Measurements from ENCODE around the gene C2orf76.

Gene C2orf76

DNA sequence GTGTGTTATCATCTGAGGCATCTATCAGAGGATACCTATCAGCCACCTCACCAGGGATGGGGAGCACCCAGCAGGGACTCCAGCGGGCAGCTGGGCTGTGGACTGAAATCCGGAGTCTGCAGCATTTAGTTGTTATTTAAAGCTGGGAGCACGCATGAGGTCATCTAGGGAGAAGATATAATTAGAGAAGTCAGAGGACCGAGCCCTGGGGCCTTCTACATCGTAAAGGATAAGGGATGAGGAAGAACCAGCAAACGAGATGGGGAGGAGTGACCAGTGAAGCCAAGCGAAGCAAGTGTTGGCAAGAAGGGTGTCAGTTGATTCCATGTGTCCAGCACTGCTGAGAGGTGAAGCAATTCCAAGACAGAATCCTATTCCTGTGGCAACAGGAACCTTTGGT is 72.7 kb downstream of the C2orf76 start:
- H3K4me1 ChIP-seq (ENCODE audit: control insufficient read depth, insufficient read depth, low read length, poor library complexity, severe bottlenecking): no peaks in the 10 kb centered on the region
- no peaks in the 10 kb centered on the region for H3K36me3 ChIP-seq (ENCODE audit: control insufficient read depth, insufficient read depth, low read length)
- H3K27ac ChIP-seq (ENCODE audit: low read depth, low read length, severe bottlenecking): no peak overlapping the region
- 85 to 86% methylated on average over 7 of the region's 7 CpGs for WGBS, 2 experiments (ENCODE audit: insufficient coverage in 2 of 2)
- H3K4me3 ChIP-seq (ENCODE audit: extremely low read depth, insufficient read depth, low read length, poor library complexity, severe bottlenecking): no peak overlapping the region
- H3K9me3 ChIP-seq (ENCODE audit: control insufficient read depth, low read length): no peaks in the 10 kb centered on the region

DNA sequence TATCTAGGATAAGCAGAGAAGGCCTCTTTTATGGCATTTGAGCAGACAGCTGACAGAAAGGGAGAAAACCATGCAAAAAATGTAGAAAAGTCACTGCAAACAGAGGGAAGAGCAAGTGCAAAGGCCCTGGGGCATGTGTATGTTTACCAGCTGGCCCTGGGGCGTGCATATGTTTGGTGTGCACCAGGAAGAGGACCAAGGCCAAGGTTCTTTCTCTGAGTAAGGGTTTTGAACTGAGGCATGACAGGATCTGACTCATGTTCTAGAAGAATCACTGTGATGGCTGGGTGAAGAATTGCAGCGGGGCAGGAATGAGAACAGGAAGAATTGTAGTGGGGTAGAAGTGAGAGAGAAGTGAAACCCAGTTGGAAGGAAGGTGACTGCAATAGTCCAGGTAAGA is 73.4 kb downstream of the C2orf76 start:
- WGBS, 2 experiments (ENCODE audit: insufficient coverage in 2 of 2): 82 to 100% methylated on average over 1 to 2 of the region's 2 CpGs
- Histone ChIP-seq H3K4me3 (ENCODE audit: extremely low read depth, insufficient read depth, low read length, poor library complexity, severe bottlenecking) (no peak overlapping the region), H3K27ac (ENCODE audit: low read depth, low read length, severe bottlenecking) (no peak overlapping the region), H3K36me3 (ENCODE audit: control insufficient read depth, insufficient read depth, low read length) (no peaks in the 10 kb centered on the region), H3K9me3 (ENCODE audit: control insufficient read depth, low read length) (no peaks in the 10 kb centered on the region), H3K4me1 (ENCODE audit: control insufficient read depth, insufficient read depth, low read length, poor library complexity, severe bottlenecking) (no peaks in the 10 kb centered on the region)

DNA sequence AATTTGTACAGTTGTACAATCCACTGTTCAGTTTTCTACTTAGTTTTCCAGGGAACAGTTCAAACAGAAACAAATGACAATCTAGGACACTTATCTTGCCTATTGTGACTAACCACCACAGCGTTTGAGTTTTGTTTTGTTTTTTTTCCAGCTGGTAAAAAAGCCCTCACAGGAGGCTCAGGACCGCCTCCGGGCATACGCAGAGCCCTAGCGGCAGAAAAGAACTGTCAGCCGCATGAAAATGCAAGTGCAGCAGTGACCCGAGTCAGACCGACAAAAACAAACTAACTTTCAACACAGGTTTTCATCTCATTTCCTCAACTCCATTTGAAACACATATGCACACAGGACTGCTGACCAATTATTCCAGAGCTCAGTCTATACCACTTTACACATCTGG is 74.4 kb downstream of the C2orf76 start:
- Histone ChIP-seq H3K36me3 (ENCODE audit: control insufficient read depth, insufficient read depth, low read length) (no peaks in the 10 kb centered on the region), H3K4me3 (ENCODE audit: extremely low read depth, insufficient read depth, low read length, poor library complexity, severe bottlenecking) (no peak overlapping the region), H3K4me1 (ENCODE audit: control insufficient read depth, insufficient read depth, low read length, poor library complexity, severe bottlenecking) (no peaks in the 10 kb centered on the region), H3K27ac (ENCODE audit: low read depth, low read length, severe bottlenecking) (no peak overlapping the region), H3K9me3 (ENCODE audit: control insufficient read depth, low read length) (no peaks in the 10 kb centered on the region)
- 43 to 56% methylated on average over 8 of the region's 8 CpGs for whole genome bisulfite sequencing, 2 experiments (ENCODE audit: insufficient coverage in 2 of 2)

DNA sequence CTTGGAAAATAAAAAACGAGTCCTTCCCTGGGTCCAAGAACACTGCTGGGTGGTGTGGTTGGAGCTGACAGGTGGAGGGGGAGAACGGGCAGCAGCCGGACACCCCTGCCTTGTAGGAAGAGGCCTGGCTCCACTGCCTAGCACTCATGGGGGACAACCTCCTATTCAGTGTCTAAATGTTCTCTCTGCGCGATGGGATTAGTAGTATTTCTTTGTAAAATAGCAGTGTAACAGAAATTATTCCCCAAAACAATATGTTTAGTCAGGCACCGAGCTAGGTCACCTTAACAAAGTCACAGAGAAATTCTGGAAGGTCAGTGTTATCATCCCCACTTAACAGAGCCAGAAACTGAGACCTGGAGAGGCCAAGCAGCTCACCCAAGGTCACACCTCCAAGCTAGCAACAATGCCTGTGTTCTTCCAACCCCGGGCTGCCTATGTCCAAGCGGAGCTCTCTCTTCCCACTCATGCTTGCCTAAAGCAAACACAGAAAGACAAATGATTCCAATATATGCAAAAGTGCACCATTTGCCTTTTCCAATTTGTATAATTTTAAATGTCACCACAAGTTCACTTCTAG is 75.0 kb downstream of the C2orf76 start:
- H3K4me3 ChIP-seq (ENCODE audit: extremely low read depth, insufficient read depth, low read length, poor library complexity, severe bottlenecking): no peak overlapping the region
- H3K9me3 ChIP-seq (ENCODE audit: control insufficient read depth, low read length): no peaks in the 10 kb centered on the region
- no peaks in the 10 kb centered on the region for H3K36me3 ChIP-seq (ENCODE audit: control insufficient read depth, insufficient read depth, low read length)
- H3K27ac ChIP-seq (ENCODE audit: low read depth, low read length, severe bottlenecking): no peak overlapping the region
- 88 to 94% methylated on average over 5 to 6 of the region's 8 CpGs for WGBS, 2 experiments (ENCODE audit: insufficient coverage in 2 of 2)
- no peaks in the 10 kb centered on the region for H3K4me1 ChIP-seq (ENCODE audit: control insufficient read depth, insufficient read depth, low read length, poor library complexity, severe bottlenecking)

DNA sequence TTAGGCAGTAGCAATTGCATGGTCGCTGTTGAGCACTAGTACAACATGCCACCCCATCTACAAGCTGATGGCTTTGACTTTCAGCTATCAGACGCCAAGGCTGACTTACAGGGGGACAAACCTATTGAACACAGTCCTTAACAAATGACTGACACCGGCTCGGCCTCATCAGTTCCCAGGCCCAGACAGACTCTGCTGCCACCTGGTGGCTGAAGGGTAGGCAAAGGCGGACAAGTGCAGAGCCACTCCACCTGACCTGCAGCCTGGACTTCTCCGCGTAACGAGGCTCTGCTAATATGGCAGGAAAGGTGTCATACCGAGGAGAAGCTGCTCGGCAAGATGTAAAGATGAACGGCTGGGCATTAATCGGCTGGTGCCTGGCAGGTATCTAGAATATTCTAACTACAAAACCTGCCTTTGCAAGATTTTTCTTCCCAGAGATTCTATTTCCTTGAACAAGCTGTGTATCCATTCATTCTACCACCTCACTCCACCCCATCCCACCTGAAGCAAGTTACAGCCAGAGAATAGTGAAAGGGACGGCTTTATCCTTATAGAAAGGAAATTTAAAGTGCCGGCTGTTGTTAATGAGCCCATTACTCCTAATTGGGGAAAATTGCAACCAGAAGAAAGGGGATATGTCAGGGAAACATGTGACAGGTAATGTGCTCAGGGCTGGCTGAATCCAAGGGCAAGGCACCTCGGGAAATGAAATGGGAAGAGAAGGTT is 75.6 kb downstream of the C2orf76 start:
- H3K9me3 ChIP-seq (ENCODE audit: control insufficient read depth, low read length): no peaks in the 10 kb centered on the region
- H3K36me3 ChIP-seq (ENCODE audit: control insufficient read depth, insufficient read depth, low read length): no peaks in the 10 kb centered on the region
- H3K27ac ChIP-seq (ENCODE audit: low read depth, low read length, severe bottlenecking): no peak overlapping the region
- H3K4me3 ChIP-seq (ENCODE audit: extremely low read depth, insufficient read depth, low read length, poor library complexity, severe bottlenecking): no peak overlapping the region
- no peaks in the 10 kb centered on the region for H3K4me1 ChIP-seq (ENCODE audit: control insufficient read depth, insufficient read depth, low read length, poor library complexity, severe bottlenecking)
- WGBS, 2 experiments (ENCODE audit: insufficient coverage in 2 of 2): 26 to 32% methylated on average over 15 of the region's 15 CpGs

DNA sequence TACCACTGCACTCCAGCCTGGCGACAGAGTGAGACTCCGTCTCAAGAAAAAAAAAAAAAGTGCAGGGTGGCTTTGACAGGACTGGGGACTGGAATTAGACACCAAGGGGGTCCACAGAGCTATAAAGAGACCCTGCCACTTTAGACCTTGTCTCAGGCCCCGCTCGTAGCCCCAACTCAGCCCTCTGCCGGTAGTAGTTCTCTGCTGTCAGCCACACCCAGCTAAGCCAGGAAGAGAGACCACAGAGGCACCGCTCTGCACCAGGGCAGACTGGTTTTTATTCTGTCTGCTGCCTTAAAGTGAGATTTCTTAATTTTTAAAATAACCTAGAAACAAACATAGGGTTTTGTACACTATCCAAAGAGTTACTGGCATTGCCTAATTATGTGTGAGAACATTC is 77.0 kb downstream of the C2orf76 start:
- H3K9me3 ChIP-seq (ENCODE audit: control insufficient read depth, low read length): no peaks in the 10 kb centered on the region
- H3K4me3 ChIP-seq (ENCODE audit: extremely low read depth, insufficient read depth, low read length, poor library complexity, severe bottlenecking): no peak overlapping the region
- 91 to 100% methylated on average over 3 to 5 of the region's 6 CpGs for WGBS, 2 experiments (ENCODE audit: insufficient coverage in 2 of 2)
- H3K36me3 ChIP-seq (ENCODE audit: control insufficient read depth, insufficient read depth, low read length): no peaks in the 10 kb centered on the region
- H3K4me1 ChIP-seq (ENCODE audit: control insufficient read depth, insufficient read depth, low read length, poor library complexity, severe bottlenecking): no peaks in the 10 kb centered on the region
- no peak overlapping the region for H3K27ac ChIP-seq (ENCODE audit: low read depth, low read length, severe bottlenecking)

DNA sequence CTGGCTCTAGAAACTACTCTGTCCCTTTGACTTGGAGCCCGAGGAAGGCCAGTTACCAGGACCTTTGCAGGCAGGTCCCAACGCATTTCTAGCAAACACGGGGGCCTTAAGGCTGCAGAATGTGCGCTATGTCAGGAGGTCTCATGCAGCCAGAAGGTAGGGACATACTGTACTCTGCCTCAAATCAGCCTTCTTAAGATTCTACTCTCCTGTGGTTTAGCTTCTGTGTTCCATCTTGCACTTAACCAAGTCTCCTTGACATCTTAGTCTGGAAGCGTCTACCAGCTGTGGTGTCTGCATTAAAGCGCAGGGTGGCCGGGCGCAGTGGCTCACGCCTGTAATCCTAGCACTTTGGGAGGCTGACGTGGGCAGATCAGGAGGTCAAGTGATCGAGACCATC is 77.5 kb downstream of the C2orf76 start:
- Histone ChIP-seq H3K4me3 (ENCODE audit: extremely low read depth, insufficient read depth, low read length, poor library complexity, severe bottlenecking) (no peak overlapping the region), H3K27ac (ENCODE audit: low read depth, low read length, severe bottlenecking) (no peak overlapping the region), H3K9me3 (ENCODE audit: control insufficient read depth, low read length) (no peaks in the 10 kb centered on the region), H3K4me1 (ENCODE audit: control insufficient read depth, insufficient read depth, low read length, poor library complexity, severe bottlenecking) (no peaks in the 10 kb centered on the region), H3K36me3 (ENCODE audit: control insufficient read depth, insufficient read depth, low read length) (no peaks in the 10 kb centered on the region)
- 85 to 90% methylated on average over 7 to 11 of the region's 11 CpGs for WGBS, 2 experiments (ENCODE audit: insufficient coverage in 2 of 2)

DNA sequence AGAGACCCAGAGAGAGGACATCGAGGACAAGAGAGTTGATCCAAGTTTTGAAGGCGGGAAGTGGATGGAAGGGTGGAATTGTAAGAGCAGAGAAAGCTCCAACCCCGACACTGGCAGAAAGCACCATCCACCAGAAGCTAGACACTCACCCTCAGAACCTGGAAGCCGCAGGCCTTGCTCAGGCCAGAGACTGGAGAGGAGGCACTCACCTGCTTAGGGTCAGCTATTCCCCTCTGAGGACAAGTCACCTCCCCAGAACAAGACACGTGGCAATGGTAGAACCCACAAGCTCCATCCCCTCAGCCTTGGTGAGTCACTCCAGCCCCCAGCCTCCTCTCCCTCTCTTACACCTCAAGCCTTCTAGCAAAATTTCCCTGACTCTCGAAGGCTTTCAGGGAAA is 78.1 kb downstream of the C2orf76 start:
- WGBS, 2 experiments (ENCODE audit: insufficient coverage in 2 of 2): 72 to 78% methylated on average over 2 to 3 of the region's 6 CpGs
- H3K36me3 ChIP-seq (ENCODE audit: control insufficient read depth, insufficient read depth, low read length): no peaks in the 10 kb centered on the region
- no peaks in the 10 kb centered on the region for H3K9me3 ChIP-seq (ENCODE audit: control insufficient read depth, low read length)
- H3K4me1 ChIP-seq (ENCODE audit: control insufficient read depth, insufficient read depth, low read length, poor library complexity, severe bottlenecking): no peaks in the 10 kb centered on the region
- no peak overlapping the region for H3K4me3 ChIP-seq (ENCODE audit: extremely low read depth, insufficient read depth, low read length, poor library complexity, severe bottlenecking)
- no peak overlapping the region for H3K27ac ChIP-seq (ENCODE audit: low read depth, low read length, severe bottlenecking)

DNA sequence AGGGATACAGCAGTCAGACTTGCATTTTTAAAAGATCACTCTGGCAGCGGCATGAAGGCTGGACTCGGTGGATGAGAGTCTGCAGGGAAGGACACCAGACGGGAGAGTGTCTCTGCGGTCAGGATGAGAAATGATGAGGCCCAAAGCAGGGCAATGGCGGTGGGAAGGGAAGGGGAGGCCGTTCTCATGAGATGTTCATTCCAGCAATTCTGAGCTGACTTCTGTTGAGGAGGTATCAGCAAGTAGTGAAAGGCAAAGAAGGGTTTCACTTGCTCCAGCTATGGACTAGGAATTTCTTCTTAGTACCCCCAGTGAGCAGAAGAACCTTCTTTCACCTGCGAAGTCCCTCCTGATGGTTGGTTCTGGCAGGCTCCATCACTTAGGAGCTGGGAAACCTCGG is 80.0 kb downstream of the C2orf76 start:
- H3K4me1 ChIP-seq (ENCODE audit: control insufficient read depth, insufficient read depth, low read length, poor library complexity, severe bottlenecking): no peaks in the 10 kb centered on the region
- H3K9me3 ChIP-seq (ENCODE audit: control insufficient read depth, low read length): no peaks in the 10 kb centered on the region
- no peak overlapping the region for H3K27ac ChIP-seq (ENCODE audit: low read depth, low read length, severe bottlenecking)
- 80 to 88% methylated on average over 7 of the region's 8 CpGs for WGBS, 2 experiments (ENCODE audit: insufficient coverage in 2 of 2)
- no peaks in the 10 kb centered on the region for H3K36me3 ChIP-seq (ENCODE audit: control insufficient read depth, insufficient read depth, low read length)
- H3K4me3 ChIP-seq (ENCODE audit: extremely low read depth, insufficient read depth, low read length, poor library complexity, severe bottlenecking): no peak overlapping the region

DNA sequence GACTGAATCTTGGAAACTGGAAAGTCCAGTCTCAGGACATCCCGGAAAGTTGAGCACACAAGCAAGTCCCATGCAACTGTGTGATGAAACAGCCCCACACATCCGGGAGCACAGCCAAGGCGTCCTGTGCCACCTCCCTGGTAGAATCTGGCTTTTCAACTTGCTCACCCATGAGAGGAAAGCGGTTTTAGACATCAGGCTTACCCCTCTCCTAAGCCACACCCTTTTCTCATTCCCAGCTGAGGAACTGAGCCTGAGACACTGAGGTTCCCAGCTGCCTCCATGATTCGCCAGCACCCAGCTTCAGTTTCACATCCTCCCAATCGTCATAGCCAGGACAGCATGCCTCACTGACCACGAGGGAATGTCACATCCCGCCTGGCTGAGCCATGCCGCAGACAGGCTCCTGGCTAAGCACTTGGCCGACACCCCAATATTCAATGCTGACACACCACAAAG is 82.7 kb downstream of the C2orf76 start:
- H3K4me1 ChIP-seq (ENCODE audit: control insufficient read depth, insufficient read depth, low read length, poor library complexity, severe bottlenecking): no peaks in the 10 kb centered on the region
- no peak overlapping the region for H3K4me3 ChIP-seq (ENCODE audit: extremely low read depth, insufficient read depth, low read length, poor library complexity, severe bottlenecking)
- 87 to 93% methylated on average over 7 to 9 of the region's 10 CpGs for WGBS, 2 experiments (ENCODE audit: insufficient coverage in 2 of 2)
- H3K36me3 ChIP-seq (ENCODE audit: control insufficient read depth, insufficient read depth, low read length): no peaks in the 10 kb centered on the region
- no peaks in the 10 kb centered on the region for H3K9me3 ChIP-seq (ENCODE audit: control insufficient read depth, low read length)
- no peak overlapping the region for H3K27ac ChIP-seq (ENCODE audit: low read depth, low read length, severe bottlenecking)

DNA sequence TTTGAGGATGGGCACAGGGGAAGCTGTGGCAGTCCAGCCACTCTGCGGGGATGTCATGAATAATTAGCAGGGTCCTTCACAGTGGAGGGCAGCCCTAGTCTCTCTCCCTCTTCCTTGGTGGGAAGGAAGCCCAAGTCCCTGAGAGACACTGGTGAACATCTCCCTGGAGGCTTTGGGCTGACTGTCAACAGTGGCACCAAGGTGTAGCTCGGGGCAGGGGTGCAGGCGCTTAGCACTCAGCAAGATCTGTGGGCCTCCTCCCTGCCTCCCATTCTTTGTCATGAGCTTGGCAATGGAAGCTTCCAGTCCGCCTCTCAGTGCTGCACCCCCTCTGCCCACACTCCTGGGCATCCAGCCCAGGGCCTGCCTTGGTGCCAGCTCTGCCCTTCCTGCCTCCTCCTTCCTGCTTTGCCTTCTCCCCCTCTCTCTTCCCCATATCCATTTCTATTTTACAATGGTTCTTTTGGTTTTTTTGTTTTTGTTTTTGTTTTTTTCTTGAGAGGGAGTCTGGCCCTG is 83.6 kb downstream of the C2orf76 start:
- Histone ChIP-seq H3K27ac (ENCODE audit: low read depth, low read length, severe bottlenecking) (no peak overlapping the region), H3K4me3 (ENCODE audit: extremely low read depth, insufficient read depth, low read length, poor library complexity, severe bottlenecking) (no peak overlapping the region), H3K36me3 (ENCODE audit: control insufficient read depth, insufficient read depth, low read length) (no peaks in the 10 kb centered on the region), H3K4me1 (ENCODE audit: control insufficient read depth, insufficient read depth, low read length, poor library complexity, severe bottlenecking) (no peaks in the 10 kb centered on the region), H3K9me3 (ENCODE audit: control insufficient read depth, low read length) (no peaks in the 10 kb centered on the region)
- WGBS, 2 experiments (ENCODE audit: insufficient coverage in 2 of 2): 88 to 93% methylated on average over 4 of the region's 4 CpGs
